Activated T-cell treated with anti-CD3 and anti-CD28 coated beads for 1 hour (primary cell): ENCODE results near the gene FAM217B.
"Not testable (repeated sequence)": the region's sequence is repeated elsewhere in the genome, so short reads cannot be mapped to it uniquely, and the experiment has no call there.

Source experiments
- DNase-seq: peaks from one replicate; pipeline ENCODE4 v3.0.0-alpha.2; 2020; ENCODE audit warnings: low read depth

Gene FAM217B

DNA sequence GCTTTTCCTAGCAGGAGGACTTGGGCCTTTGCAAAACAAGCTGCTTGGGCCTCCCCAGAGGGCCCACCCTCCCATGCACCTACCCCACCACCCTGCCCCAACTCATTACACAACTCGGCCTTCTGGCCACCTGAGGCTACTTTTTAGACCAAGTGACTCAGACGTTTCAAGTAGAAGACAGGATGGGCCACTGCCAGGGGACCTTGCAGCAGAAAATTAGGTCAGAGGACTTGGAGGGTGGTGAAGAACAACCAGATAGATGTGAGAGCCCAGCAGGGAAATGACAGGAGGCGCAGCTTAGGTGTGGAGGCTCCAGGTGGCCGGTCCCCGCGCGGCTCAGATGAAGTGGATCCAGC is 1.5 kb upstream of the FAM217B start:
- DNase-seq = no peak

DNA sequence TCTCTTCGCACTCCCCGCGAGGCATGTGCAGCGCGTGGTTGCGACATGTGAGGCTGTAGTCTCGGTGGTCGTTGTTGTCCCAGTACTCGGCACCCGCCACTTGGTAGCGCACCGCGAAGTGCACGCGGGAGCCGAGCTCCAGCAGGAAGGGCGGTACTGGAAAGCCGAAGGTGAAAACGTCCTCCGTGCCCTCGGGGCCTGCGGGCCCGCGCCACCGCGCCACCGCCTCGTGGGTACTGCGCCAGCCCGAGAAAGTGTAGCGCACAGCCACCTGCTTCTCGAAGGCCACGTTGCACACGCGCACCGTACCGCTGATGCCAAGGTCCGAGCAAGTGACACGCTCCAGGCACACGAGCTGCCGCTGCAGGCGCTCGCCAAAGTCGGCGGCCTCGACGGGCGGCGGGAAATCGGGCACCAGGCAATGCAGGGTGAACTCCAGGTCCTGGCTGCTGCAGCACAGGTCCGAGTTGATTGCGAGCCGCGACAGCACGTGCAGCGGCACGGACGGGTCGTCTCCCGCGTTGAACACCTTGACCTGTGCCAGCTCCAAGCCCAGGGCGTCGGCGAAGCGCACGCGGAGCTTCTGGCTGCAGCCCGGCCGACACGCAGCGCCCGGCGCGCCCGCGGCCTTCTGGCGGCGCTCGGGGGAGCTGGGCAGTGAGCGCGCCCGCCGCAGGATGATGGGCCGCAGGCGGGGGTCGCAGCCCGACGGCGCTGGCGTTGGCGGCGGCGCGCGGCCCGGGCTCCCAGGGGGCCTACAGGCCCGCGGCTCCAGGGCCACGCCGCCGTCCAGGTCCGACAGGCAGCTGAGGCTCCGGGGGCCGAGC is 924 bp upstream of the FAM217B start:
- no peak for DNase-seq

DNA sequence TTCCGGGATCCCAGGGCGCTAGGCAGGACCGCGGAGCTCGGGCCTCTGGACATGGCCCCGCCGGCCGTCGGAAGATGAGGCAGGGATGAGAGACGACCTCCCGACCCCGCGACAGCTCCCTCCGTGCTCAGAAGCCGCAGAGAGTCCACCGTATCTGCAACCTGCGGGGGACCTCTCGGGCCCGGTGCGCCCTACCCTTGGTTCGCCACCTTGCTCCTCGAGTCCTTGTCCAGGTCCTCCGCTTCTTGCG is 385 bp upstream of the FAM217B start:
- no peak for DNase-seq

DNA sequence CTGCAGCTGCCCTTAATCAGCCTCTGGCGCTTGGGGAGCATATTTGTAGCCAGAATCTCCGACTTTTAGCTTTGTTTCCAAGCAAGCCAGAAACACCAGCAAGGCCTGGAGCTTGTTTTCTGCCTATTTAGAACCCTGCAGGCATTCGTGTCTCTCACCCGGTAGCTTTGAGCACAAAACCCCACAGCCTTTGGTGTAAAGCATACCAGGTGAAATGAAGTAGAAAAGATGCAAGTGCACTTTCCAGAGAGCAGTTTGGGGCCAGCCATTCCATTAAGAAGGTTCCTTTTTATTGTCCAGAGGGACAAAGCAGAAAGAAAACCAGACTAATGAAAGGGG is 736 bp downstream of the FAM217B start:
- no peak for DNase-seq

DNA sequence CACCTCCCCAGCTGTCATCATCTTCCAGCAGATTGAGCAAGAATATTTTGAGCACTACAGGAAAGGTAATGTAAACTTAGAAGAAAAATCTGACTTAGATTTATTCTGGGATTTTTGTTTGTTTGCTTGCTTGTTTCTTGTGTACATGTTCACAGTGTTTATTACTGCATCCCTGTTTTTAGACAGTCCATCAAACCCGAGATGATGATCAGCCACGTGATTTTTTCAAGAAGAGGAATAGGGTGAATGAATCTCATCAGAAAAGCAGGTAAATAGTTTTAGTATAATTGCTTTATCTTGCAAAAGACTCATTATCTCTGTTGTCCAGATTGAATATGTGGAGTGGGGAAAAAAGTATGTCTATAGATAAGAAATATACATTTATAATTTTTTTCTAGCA is 2.1 kb downstream of the FAM217B start:
- DNase-seq = no peak

DNA sequence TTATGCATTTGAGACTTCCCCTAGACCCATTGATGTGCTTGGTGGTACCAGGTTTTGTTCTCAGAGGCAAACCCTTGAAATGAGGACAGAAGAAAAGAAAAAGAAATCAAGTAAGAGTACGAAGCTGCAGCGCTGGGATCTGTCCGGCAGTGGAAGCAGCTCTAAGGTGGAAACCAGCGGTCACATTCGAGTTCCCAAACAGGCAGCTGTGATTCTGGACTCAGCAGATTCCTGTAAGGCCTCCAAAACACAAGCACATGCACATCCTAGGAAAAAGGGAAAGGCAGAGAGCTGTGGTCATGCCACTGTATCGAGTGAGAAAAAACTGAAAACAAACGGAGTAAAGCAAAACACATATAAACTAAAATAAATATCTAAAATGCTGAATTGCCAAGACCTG is 4.5 kb downstream of the FAM217B start:
- no peak for DNase-seq

DNA sequence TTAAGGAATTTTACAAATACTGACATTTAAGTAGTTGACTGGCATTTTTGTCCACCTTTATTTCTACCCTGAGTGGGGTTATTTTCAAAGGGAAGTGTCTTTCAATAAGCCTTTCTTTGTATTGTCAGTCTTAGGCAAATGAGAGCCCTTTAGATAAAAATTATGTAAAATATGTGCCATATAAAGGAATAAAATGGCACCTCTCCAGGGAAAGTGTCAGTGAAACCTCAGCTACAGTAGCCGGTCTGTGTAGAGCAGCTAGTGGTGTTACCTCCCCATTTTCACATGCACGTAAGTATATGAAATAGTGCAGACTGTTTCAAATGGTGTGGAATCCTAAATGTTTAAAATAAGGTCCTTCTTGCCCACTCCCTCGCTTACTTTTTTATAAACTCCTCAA is 5.0 kb downstream of the FAM217B start:
- DNase-seq = no peak

DNA sequence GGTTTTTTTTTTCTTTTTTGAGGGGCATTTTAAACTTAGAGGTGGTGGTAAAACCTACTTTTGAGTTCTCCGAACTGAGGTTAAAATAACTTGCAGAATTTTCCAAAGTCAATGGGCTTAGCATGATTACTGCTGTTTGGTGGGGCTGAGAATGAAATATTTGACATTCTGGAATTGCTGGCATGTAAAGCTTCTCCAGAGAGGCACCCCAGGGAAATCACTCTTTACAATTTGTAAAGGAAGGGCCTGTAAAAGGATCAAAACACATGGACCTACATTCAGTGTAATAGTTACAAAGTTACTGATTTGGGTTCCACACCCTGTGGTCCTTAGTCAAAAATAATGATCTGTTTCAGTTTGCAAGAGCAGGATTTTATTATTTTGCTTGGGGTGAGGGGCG is 5.5 kb downstream of the FAM217B start:
- no peak for DNase-seq

DNA sequence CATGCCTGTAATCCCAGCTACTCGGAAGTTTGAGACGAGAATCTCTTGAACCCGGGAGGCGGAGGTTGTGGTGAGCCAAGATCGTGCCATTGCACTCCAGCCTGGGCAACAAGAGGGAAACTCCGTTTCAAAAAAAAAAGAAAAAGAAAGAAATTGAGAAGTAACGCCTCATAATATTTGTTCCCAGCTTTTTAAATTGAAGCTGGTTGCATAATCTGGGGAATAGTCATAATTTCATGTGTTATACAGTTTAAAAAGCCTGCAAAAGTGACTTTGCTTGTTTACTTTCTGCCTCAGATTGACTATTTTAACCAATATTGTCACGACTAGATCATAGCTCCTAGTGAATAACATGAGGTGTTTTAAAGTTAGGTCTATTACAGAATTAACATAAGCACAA is 7.2 kb downstream of the FAM217B start:
- DNase-seq = no peak

DNA sequence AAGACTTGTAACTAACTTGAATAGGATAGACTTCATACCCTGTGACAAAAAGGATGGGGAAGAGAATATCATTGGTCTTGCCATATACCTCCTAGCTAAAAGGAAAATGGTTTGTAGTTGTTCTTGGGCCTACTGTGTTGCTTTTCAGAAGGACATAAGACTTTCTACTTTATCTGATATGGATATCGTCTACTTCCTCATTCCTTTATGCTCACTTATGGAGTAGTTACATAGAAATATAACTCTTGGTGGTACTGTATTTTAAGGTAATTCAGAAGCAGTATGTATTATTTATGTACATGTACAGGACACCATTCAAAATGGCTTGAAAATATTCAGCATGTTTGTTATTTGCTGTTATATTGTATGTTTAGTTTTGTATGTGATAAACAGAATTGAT is 8.0 kb downstream of the FAM217B start:
- no peak for DNase-seq

DNA sequence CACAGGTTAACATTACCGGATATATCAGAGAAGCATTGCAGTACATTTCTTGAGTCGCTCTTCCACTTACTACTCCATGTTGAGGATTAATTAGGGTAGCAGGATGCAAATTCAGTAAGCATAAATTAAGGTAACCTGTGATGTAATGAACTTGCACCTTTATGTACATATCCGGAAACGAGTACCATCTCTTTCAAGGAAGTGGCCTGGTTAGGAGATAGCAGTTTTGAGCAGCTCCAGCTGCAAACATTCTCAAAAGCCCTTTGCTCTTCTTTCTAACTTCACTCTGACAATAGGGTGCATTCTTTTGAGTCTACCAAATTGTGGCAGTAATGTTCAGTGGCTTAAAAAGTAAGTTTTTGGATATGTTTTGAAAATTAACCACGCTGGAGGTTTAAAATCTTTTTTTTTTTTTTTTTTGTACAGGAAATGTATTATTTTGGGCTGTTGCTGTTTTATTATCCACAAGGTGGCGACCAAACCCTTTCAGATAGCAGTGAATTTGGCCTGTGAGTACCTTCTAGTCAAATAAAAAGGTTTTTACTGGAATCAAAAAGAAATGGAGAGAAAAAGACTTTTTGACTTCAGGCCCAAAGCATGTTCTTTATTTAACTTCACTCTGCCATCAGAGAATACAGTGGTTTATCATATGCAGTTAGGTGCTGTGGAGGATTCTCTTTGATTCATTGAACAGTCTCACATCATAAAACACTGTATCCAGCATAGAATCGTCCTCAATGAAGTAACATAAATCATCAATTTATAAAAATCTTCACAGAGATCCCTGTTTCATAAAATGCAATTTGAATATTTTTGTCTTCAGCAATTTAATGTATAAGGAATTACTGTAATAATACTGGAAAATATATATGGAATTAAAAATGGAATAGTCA is 8.9 kb downstream of the FAM217B start:
- no peak for DNase-seq

DNA sequence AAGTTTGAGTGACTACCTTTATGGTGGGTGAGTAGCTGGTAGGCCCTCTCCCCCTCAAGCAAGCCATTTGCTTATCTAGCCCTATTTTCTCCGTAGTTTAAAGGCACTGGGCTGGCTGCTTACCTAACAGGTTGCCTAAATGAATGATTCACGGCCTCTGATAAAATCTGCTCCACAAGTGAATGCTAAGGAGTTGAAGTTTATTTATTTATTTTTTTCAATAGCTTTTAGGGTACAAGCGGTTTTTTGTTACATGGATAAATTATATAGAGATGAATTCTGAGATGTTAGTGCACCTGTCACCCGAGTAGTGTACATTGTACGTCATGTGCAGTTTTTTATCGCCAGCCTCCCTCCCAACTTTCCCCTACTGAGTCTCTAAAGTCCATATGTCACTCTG is 9.7 kb downstream of the FAM217B start:
- no peak for DNase-seq

DNA sequence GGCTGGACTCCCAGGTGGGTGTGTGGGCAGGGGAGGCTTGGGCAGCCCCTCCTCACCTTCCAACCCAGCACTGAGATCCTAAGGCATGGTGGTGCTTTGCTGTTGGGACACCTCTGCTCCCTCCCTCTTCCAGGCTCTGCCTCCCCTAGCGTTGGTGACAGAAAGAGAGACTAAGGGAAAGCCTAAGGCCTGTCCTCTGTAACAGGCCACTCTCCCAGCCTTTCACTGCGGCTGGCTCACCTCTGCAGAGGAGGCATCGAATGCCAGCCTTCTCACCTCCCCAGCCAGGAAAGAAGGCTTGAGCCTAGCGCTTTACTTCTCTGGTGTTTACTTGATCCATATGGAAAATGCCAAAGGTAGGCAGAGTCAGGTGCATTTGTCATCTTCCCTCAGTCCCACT is 14.5 kb downstream of the FAM217B start:
- DNase-seq = no peak

DNA sequence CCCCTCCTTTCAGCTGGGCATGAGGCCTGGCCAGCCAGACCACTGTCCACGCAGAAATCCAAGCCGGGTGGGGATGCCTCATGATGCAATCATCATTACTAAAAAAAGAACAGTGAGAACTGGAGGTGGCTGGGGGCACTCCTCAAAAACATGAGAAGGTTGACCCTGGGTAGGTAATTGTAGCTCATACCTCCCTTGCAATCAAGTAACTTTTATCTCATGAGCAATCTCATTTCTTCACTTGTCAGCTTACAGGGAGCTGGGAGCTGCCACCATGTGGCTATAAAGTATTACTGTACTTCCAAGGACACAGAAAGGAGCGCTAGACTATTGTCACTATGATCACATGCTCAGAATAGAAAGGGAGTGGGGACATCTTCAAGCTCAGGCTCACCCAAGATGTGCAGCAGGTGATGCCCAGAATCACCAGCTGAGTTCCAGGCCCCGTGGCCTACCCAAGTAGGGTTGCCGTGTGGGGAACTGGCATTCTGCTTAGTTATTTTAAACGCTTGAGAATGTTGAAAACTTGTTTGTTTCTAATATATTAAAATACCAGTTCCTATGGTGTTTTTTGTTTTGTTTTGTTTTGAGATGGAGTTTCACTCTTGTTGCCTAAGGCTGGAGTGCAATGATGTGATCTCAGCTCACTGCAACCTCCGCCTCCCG is 15.1 kb downstream of the FAM217B start:
- no peak for DNase-seq

DNA sequence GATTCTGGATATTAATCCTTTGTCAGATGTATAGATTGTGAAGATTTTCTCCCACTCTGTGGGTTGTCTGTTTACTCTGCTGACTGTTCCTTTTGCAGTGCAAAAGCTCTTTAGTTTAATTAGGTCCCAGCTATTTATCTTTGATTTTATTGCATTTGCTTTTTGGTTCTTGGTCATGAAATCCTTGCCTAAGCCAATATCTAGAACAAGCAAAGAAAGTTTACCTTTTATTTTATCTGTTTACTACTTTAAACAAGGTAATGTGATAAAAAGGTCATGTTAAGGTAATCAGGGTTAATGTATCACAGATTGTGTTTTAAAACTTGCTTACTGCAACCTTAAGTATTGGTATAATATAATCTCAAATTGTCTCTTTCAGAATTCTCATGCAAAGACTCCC is 17.4 kb downstream of the FAM217B start:
- DNase-seq = not testable (repeated sequence)

DNA sequence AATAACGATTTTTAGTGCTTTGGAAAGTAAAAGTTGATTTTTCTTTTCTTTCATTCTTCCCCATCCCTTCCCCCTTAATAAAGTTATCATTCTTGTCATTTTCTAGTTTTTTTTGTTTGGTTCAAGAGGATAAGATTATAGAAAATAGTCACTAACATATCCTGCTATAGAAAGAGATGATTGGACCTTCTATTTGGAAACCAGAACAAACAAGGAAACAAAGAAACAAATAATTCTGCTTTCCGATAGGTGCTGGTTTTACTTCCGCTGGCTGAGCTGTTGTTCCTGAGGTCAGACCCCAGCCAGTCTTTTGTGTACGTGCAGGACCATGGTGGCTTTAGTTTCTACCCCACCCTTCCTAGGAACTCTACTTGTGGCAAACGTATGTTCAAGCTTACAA is 17.9 kb downstream of the FAM217B start, which contains the start of gene CDH26:
CDH26 (plus strand) TSS at position 301 of the 400 bp plus-strand sequence. CDS start 304 bp downstream, outside the sequence.
- DNase-seq = no peak

DNA sequence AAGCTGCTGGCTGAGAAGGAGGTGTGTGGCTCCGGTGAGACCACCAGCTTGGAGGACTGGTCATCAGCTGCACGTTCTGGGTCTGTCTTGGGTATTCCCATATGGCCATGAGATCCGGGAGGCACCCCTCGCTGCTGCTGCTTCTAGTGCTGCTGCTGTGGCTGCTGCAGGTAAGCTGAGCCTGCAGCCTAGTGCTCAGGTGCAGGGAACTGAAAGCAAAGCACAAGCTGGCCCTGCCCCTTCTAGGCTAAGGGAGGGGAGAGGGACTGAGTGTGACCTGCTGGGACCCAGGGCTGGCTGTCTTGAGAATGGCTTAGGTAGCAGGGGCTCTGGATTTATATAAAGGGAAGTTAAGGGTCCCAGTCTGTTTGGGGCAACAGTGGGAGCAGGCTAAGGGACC is 18.4 kb downstream of the FAM217B start:
- DNase-seq = no peak

DNA sequence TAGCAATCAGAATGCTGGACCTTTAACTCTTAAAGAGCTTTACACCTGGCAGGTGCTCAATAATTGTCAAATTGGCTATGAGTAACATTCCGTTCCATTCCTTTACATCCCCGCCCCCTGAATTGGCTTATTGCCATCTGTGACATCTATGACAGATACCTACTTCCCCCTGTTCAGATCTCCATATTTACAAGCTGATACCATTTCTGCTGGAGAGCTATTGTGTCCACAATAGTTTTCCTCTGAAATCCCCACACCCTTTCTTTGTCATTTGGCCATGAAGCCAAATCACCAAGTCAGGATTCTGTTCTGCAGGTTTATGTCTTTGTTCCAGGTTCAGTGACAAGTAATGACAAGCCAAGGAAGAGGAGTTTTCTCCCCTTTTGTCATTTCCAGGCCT is 21.2 kb downstream of the FAM217B start:
- no peak for DNase-seq

DNA sequence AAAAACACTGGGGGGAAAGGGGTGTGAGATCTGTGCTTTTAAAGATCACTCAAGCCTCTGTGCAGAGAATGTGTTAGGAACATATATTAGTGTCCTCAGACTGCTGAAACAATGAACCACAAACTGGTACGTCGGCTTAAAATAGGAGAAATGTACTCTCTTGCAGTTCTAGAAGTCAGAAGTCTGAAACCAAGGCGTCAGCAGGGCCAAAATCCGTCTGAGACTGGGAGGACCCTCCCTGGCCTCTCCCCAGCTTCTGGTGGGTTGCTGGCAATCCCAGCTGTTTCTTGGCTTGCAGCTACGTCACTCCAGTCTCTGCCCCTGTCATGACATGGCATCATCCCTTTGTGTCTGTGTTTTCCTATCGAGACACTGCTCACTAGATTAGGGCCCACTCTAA is 22.0 kb downstream of the FAM217B start:
- DNase-seq = no peak

DNA sequence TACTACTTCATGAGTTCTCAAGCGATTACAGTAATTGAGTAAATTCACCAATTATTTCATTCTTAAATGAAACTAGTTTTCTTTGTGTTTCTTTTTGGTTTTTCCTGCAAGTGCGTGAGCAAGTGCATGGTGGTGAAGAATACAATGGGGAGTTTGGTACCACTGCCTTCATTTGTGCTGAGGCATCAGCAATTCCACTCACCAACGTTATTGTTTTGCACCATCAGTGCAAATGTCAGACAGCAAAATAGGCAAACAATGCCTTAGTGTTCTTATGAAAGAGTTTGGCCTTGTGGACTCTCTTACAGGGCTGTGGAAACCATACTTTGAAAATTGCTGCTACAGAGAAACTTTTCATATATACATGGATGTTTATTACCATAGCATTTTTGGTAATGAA is 26.2 kb downstream of the FAM217B start:
- DNase-seq = no peak

DNA sequence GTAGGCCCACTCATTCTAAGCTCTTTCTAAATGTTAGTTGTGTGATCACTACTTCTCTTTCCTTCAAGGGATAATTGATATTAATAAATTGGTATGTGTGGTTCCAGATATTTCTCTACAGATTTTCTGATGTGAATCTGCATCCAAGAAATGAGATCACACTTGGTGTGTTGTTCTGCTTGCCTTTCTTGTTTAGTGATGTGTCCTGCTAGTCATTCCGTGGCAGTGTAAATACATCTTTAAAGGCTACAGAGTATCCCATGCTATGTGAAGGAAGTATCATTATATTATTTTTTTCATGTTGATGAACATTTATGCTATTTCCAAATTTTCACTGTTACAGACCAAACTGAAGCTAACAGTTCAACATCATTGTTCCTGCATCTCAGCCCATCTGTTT is 31.2 kb downstream of the FAM217B start:
- DNase-seq = no peak

DNA sequence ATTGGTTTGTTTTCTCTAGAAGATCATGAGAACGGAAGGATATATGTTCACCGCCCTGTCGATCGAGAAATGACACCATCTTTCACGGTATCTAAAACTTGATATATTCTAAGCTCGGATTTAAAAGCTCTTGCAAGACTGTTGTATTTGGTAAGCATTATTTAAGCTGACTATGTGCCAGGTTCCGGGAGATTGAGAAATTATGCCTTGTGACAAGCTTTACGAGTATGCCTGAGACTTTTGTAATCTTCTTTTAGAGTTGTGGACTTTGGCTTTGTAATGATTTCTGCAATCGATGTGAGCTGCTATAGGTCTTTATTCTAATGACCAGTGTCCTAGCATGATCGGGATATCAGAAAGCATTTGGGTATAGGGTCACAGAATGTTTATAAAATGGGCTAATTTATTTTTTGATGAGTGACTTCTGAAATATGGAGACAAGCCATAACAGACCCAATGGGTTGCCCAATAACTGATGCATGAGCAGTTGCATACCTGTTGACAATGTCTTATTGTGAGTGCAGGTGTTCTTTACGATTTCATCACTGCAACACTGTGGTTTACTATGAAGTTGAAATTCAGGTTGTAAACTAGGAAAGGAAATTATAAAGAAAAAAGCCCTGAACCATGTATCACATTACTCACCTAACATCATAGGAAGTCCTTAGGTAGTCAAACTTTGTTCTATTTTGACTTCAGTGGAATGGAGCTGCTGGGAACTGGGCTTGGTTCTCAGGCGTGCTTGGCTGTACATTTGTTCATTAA is 32.0 kb downstream of the FAM217B start:
- no peak for DNase-seq
